Globus pallidus (tissue), 1 donor: Measurements from ENCODE around the gene SH3GL1.
A peak's percentile ranks its signal among the peaks of the same experiment; 100 is the strongest.

Source experiments
- DNase-seq: peaks from one replicate; pipeline ENCODE4 v3.0.0-alpha.2; 2015; ENCODE audit warnings: low spot score

SH3GL1 gene

DNA sequence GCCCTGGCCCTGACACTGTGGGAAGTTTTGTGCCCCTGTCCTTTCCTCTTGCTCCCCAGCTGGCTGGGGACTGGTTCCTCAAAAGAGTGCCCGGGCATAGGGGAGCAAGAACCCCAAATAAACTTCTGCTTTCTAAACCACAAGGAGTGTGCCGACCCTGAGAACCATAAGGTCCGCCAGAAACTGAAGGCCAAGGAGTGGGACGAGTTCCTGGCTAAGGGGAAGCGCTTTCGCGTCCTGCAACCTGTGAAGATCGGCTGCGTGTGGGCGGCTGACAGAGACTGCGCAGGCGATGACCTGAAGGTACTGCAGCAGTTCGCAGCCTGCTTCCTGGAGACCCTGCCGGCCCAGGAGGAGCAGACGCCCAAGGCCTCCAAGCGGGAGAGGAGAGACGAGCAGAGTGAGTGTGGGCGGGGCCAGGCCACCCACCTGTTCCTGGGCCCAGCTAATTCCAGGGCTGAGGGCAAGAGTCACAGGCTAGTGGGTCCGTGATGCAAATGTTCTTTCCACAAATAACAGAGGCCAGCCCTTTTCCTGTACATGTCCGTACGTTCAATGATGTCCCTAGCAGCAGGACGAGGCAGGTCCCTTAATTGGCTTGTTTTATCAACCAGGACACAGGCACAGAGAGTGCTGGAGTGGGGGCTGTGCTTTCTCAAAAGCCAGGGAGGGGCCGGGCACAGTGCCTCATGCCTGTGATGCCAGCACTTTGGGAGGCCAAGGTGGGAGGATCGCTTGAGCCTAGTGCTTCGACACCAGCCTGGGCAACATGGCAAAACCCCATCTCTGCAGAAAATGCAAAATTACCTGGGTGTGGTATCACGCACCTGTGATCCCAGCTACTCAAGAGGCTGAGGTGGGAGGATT is 31.7 kb upstream of the SH3GL1 start:
- DNase-seq = peak; percentile 54

DNA sequence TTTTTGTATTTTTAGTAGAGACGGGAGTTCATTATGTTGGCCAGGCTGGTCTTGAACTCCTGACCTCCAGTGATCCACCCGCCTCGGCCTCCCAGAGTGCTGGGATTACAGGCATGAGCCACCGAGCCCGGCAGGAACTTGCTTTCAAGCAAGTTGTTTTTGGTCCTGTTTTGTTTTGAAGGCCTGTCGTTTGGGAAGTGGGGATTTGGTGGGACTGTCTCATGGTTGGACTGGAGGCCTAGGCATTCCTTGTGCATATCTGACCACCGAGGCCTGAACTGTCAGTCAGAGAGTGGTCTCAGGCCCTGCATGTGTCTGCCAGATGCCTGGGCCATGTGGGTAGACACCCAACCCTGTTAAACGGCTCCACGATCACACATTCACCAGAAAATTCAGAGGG is 30.9 kb upstream of the SH3GL1 start:
- no peak for DNase-seq

GRCh38 chr19:4430760-4431159 is 30.4 kb upstream of the SH3GL1 start:
- DNase-seq = peak; percentile 65

DNA sequence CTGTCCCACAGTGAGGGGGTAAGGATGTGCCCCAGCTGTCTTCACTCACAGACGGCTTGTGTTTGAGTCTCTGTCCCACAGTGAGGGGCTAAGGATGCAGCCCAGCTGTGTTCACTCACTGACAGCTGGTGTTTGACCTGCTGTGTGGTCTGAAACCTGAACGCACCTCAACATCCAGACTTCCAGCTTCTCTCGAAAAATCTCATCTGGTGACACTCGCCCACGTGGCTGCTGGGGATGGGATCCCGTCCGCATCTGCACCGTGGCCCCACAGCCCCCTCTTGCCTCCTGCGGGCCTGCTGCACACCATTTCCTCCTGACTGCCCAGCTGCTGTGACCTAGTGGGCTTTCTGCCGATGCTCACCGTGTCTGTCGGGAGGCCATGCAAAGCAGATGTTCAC is 29.4 kb upstream of the SH3GL1 start:
- DNase-seq = no peak

DNA sequence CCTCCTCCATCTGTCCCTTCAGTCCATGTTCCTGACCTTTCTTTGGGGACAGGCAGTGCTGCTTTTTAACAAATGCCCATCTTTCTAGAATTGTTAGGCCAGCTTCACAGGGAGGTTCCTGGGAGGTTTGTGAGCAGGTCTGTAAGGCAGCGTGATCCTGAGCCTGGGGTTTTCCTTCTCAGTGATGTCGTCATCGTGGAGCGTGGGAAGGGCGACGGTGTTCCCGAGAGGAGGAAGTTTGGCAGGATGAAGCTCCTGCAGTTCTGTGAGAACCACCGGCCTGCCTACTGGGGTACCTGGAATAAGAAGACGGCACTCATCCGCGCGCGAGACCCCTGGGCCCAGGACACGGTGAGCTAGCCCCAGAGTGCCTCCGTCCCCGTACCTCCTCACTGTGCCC is 28.9 kb upstream of the SH3GL1 start:
- DNase-seq = no peak

DNA sequence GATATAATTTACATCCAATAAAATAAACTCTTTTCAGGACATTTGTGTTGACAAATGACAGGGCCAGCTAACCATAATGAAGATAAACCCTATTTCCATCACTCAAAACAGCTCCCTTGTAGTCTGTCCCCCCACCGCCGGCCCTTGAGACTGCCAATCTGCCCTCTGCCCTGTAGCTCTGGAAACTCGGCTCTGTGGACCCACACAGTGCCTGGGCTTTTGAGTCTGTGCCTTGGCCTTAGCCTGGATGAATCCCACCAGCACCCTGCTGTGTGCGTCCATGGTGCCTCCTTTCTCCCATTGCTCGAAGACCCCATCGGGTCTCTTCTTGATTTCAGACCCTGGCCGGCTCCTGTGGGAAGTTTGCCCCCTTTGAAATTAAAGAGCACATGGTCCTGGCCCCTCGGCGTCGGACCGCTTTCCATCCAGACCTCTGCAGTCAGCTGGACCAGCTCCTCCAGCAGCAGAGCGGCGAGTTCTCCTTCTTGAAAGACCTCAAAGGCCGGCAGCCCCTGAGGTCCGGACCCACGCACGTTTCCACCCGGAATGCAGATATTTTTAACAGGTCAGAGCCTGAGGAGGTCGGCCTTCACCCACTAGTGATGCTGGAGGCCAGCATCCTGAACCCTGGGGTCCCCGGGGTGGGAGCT is 28.1 kb upstream of the SH3GL1 start:
- no peak for DNase-seq

- DNase-seq = no peak
Measured at GRCh38 chr19:4425537-4425936, 25.2 kb upstream of the SH3GL1 start.

DNA sequence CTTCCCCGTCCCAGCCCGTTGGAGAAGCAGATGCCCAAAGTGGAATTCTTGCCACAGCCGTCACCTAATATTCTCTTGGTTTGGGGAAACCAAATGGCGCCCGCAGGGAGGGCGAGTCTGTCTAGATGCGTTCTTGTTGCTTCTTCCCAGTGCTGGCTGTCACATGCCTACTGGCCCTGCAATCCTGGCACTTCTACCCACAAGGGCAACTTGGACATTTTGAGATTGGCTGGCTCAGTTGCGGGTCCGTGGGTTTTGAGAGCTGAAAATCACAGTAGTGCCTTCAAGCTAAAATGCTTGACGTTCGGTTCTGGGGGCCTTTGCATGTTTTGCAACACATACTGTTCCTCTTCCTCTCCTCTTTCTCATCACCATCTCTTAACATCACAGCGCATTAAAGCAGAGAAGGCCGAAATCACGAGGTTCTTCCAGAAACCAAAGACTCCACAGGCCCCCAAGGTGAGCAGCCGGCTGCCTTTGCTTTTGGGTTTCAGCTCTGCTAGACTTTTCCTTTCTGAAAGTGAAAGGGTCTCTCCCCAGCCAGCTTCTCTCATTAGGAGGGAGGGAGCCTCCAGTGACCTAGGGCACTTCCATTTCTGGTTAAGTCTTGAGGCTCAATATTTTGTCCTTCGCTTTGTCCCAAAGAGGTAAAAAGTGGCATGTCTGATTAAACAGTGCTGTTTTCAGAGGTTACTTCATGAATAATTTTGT is 23.2 kb upstream of the SH3GL1 start:
- no peak for DNase-seq

- DNase-seq = no peak
Measured at GRCh38 chr19:4416268-4416667, 15.9 kb upstream of the SH3GL1 start.

GRCh38 chr19:4415352-4415751 is 15.0 kb upstream of the SH3GL1 start:
- no peak for DNase-seq

- no peak for DNase-seq
Measured at GRCh38 chr19:4414800-4415321, 14.5 kb upstream of the SH3GL1 start.

- no peak for DNase-seq
Measured at GRCh38 chr19:4414144-4414799, 13.9 kb upstream of the SH3GL1 start.

GRCh38 chr19:4413588-4413987 is 13.2 kb upstream of the SH3GL1 start:
- DNase-seq = no peak

GRCh38 chr19:4409123-4409933 is 9.0 kb upstream of the SH3GL1 start:
- DNase-seq = no peak

DNA sequence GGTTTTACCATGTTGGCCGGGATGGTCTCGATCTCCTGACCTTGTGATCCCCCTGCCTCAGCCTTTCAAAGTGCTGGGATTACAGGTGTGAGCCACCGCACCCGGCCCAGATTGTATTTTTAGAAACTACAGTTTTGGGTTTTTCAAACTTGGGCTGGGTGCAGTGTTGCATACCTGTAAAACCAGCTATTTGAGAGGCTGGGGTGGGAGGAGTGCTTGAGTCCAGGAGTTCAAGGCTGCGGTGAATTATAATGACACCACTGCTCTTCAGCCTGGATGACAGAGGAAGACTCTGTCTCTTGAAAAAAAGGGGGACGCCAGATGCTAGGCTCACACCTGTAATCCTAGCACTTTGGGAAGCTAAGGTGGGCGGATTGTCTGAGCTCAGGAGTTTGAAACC is 6.3 kb upstream of the SH3GL1 start:
- no peak for DNase-seq

DNA sequence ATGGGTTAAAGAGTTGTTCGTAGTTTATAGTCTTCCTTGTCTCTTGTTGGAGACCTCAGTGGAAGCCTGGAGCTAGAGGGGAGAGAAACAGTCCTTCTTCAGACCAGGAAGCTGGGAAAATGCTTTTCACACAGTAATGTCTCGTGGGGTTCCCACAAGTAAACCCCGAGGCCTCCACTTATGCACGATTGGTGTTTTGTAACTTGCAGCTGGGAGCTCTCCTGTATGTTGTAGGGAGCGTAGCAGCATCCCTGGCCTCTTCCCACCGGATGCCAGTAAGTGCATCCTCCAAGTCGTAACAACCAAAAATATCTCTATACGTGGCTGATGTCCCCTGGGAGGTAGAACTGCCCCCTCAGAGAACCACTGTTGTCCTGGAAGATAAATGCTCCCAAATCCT is 5.6 kb upstream of the SH3GL1 start:
- DNase-seq = no peak

DNA sequence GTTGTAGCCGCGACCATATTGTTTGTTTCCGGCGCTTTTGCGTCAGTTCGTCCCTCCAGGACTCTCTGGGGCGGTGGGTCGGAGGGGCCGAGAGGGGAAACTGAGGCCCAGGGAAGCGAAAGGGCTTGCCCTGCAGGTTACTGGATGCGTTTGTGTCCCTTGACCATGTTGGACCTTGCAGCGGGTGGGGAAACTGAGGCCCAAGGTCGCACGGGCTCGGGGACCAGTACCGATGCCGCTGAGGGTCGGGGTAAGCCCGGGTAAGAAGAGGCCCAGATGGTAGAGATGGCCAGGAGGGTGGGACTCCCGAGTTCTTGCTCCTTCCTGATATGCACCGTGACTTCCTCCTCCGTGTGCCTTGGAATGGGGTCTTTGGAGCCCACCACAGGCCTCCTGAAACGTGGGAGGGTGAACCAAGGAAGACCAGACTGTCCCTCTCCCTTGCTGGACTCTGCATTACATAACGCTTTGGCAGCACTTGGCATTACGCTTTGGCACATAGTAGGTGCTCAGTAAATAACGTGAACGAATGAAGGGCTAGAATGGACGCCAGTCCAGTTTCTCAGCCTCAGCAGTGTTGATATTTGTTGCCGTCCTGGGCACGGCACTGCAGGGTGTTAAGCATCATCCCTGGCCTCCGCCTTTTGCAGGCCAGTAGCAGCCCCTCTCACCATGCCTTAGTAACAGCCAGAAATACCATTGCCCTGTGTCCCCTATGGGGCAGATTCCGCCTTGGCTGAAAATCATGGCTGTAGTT is 2.8 kb upstream of the SH3GL1 start:
- DNase-seq = no peak

- peak; percentile 100 for DNase-seq
Measured at GRCh38 chr19:4402171-4403004, 2.0 kb upstream of the SH3GL1 start, which contains the start of gene CHAF1A. Gene CHAF1A (plus strand): TSS chr19:4402640. CDS start chr19:4402763, 123 bp downstream.

- no peak for DNase-seq
Measured at GRCh38 chr19:4401769-4402170, 1.4 kb upstream of the SH3GL1 start.

DNA sequence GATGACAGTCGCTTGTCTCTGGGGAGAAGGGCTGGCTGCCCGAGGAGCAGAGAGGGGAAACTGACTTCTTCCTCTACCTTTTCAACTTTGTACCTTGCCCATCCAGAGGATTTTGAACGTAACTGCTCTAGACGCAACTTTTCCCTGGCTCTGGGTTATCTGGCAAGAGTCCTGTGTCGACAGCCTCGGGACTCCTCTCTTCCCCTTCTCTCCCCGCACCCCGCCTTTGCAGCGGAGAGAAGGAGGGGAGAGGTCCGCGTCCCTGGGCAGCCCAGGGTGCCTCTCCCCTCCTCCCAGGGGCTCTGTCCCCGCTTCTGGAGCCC is 574 bp downstream of the SH3GL1 start:
- no peak for DNase-seq
